ENCODE measurements around the gene KLHL17. TPM values are rescaled to one million over a fixed set of nuclear protein-coding genes. Genes with fewer than 3 reads are reported as not detected.

The KLHL17 gene
- total and polyA plus RNA-seq, 9 of the 15 experiments (the other 6 are each of a cell fraction or from before 2014, with no cell fraction given), result 0.14 to 84.8 (median 13.0) TPM

- TF ChIP-seq PRDM10 (IDR thresholded peaks at IDR 0.05; ENCODE audit: partially characterized antibody) (no peak), BRCA1 (IDR thresholded peaks at IDR 0.05) (no peak), BRCA1 (CRISPR knock-in tag; IDR thresholded peaks at IDR 0.05) (0 out of 2 replicates have a peak, but pooled peaks have one; percentile 25)
Observed at GRCh38 chr1:920521-920920, 39.9 kb upstream of the KLHL17 start (continued).

- no peaks in the 10 kb centered on the region for H3K9me3 ChIP-seq (replicated peaks; ENCODE audit: control insufficient read depth, insufficient read depth, low read depth, low read length)
- no peaks in the 10 kb centered on the region for H3K9me1 ChIP-seq (ENCODE audit: control insufficient read depth, insufficient read depth, low read length)
- FAIRE-seq (peak; percentile 94), ATAC-seq (peak; percentile 84), DNase-seq (ENCODE audit: extremely low read depth in 1 of 4, low spot score in 3 of 4) (peak; percentile 91 to 94 (median 92))
- no peak overlapping the region for H3K4me3 ChIP-seq
- peaks cover 21 to 99% of the 10 kb centered on the region in 2 experiments for H3K4me1 ChIP-seq (replicated peaks in 1 of 2; ENCODE audit: control insufficient read depth in 2 of 2, insufficient read depth in 2 of 2, low read length in 2 of 2)
- H3K27me3 ChIP-seq (ENCODE audit: control insufficient read depth in 2 of 2, insufficient read depth in 2 of 2, low read length in 2 of 2), result peaks cover 37 to 77% of the 10 kb centered on the region in 2 experiments
- H3K4me2 ChIP-seq (ENCODE audit: insufficient read depth, low read length), result no peak overlapping the region
- H3K79me2 ChIP-seq (ENCODE audit: control insufficient read depth, insufficient read depth, low read length), result no peaks in the 10 kb centered on the region
- H3K9ac ChIP-seq (ENCODE audit: insufficient read depth in 1 of 2, low read depth in 2 of 2, low read length in 2 of 2), result peak overlapping the region in 1 of 2 experiments; percentile 72; a peak in 2 of 4 replicates
- ChIA-PET POLR2A (interaction anchor here (0.6 to 0.9 kb wide), 3 partner anchors 9 to 68 kb away, joined by 3 to 5 read pairs (median 4); no protein-coding TSS in a partner anchor), CTCF (ENCODE audit: low intra/inter-chr PET ratio) (interaction anchor here (0.6 kb wide), 1 partner anchor 217 kb away, joined by 3 read pairs; no protein-coding TSS in a partner anchor)
- no TSS peak for BruUV-seq (replicated peaks)
- H4K20me1 ChIP-seq (replicated peaks; ENCODE audit: control insufficient read depth, insufficient read depth, low read length), result peaks cover 54% of the 10 kb centered on the region
- no peaks in the 10 kb centered on the region for H3K36me3 ChIP-seq (ENCODE audit: control insufficient read depth, insufficient read depth, low read length)
- H2AFZ ChIP-seq (ENCODE audit: low read depth, low read length), result no peak overlapping the region
- in situ Hi-C loops (cut with MboI) (no loop called here), intact Hi-C loops (cut with micrococcal nuclease) (loop anchor here (5.0 kb wide), 1 partner anchor 141 kb away; no protein-coding TSS in a partner anchor)
- no peak overlapping the region for H3K27ac ChIP-seq (ENCODE audit: extremely low read depth, low read depth, low read length)
- 13% methylated on average over 38 of the region's 38 CpGs for WGBS (ENCODE audit: insufficient coverage, low coverage, missing lambda C conversion rate)
- TF ChIP-seq ARID1B (IDR thresholded peaks at IDR 0.05) (peak; percentile 40), ATF1 (CRISPR knock-in tag; IDR thresholded peaks at IDR 0.05) (no peak), ATF1 (tag; IDR thresholded peaks at IDR 0.05) (peak; percentile 69), ZNF507 (tag; conservative IDR thresholded peaks at IDR 0.05) (no peak), CXXC5 (CRISPR knock-in tag; IDR thresholded peaks at IDR 0.05) (peak; percentile 80), RBBP5 (IDR thresholded peaks at IDR 0.05; ENCODE audit: borderline replicate concordance, insufficient read depth, low read length, poor library complexity, severe bottlenecking) (peak; percentile 29), KLF16 (IDR thresholded peaks at IDR 0.05) (peak; percentile 51), CHD2 (IDR thresholded peaks at IDR 0.05; ENCODE audit: low read depth, low read length) (no peak), ZZZ3 (IDR thresholded peaks at IDR 0.05) (no peak), MAZ (CRISPR knock-in tag; conservative IDR thresholded peaks at IDR 0.05 in 1 of 2, IDR thresholded peaks at IDR 0.05 in 1 of 2) (peak; percentile 86 to 94), MAX (CRISPR knock-in tag; IDR thresholded peaks at IDR 0.05) (peak; percentile 26; the same call in 1 of the 2 replicates), RBM17 (IDR thresholded peaks at IDR 0.05; ENCODE audit: borderline replicate concordance, low read depth, low read length) (no peak), MYC (IDR thresholded peaks at IDR 0.05; ENCODE audit: low read depth, low read length) (peak; percentile 50; the same call in 1 of the 2 replicates), MYC (CRISPR knock-in tag; IDR thresholded peaks at IDR 0.05; ENCODE audit: borderline replicate concordance, low read depth) (no peak)
Observed at GRCh38 chr1:921011-921837, 39.2 kb upstream of the KLHL17 start.
